GM18526 (cell line): Measurements from ENCODE around the gene RPUSD3.

ENCODE experiments used
- POLR2A ChIP-seq: IDR thresholded peaks from 3 replicates; pipeline ENCODE4 v1.6.1; 2011; ENCODE audit not compliant: insufficient read length; ENCODE audit errors: extremely low read depth

RPUSD3 gene

DNA sequence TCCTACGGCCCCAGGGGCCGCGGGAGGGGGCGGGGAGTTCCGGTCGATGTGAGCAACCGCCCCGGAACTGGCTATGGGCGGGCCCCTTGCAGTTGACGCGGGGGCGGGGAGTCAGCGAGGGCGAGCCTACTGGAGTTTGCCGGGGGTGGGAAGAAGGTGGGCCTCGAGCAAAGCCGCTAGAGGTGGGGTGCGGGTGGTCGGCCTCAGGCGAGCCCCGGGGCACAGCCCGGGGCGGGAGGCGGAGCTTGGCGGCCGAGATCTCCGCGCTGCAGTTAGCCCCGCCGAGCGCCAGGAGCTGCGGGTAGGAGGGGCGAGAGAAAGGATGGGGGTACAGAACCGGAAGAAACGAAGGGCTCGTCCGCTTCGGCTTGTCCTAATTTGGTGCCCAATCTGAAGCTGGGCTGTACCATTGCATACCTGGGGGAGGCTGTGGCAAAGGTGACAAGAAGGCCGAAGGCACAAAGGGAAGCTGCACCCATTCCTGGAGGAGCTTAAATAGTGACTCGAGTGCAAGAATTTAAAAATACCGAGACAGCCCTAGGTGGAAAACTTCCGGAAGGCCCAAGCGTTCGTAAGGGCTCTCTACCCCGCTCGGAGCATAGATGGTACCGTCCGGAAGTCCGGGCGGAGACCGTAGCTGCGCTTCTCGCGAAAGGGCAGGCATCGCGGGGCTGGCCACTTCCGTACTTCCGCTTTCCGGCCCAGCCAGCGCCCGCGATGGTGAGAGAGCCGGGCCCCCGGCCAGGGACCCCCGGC lies 51.2 kb downstream of the RPUSD3 start, which contains the start of the genes ARPC4 and TADA3:
Gene ARPC4, plus strand, starts transcription at position 678 of the 756 bp plus-strand sequence. Its CDS starts 40 bp downstream, at position 718.
Gene TADA3, minus strand, starts transcription at position 69 of the 756 bp plus-strand sequence. CDS start 1,007 bp downstream, outside the sequence.
- TF ChIP-seq POLR2A = peak; percentile 76

DNA sequence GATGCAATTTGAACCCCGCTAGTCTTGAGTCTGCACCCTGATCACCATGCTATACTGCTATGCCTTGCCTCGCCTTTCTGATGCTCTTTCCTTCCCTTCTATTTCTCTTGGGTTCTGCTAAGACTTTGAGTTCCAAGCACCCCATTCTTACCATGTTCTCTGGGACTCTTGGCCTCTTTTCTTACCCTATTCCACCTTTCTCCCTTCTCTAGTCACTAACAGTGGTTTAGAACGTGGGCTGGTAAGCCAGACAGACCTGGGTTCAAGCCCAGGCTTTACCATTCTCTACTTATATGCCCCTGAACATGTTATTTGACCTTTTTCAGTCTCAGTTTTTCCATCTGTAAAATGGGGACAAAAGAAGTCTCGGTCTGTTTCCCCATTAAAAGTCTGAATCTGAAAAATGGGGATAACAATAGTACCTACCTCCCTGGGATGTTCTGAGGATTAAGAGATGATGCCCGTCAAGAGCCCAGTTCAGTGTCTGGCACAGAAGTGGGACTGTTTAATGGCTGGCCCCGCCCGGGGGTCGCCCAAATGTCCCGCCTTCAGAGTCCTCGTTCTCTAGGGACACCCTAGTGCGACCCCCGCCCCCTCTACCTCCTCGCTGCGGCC lies 51.9 kb downstream of the RPUSD3 start:
- no peak for TF ChIP-seq POLR2A

DNA sequence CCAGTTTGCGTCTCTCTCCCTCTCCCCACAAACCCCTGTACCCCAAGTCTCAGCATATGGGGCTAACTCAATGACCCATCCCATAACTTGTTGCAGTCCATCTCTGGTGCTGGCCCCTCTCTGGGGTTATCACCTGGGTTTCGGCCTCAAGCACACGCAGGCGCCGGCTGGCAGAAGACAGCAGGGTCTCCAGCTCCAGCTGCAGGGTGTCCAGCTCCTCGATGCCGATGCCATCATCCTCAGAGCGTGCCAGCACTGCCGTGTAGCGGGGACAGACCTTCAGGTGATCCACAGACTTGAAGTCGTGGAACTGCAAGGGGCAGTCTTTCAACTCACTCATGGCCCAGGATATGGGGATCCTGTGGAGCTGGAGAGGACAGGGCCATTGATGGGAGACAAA lies 52.7 kb downstream of the RPUSD3 start:
- no peak for TF ChIP-seq POLR2A
